Iris pigment epithelial cell (primary cell): ENCODE results near the gene CACFD1.

Source experiments
- DNase-seq: peaks from one replicate; pipeline ENCODE4 v3.0.0-alpha.2; 2011; ENCODE audit warnings: low read depth

The CACFD1 gene

GRCh38 chr9:133459476-133460404 lies at the start of gene CACFD1:
CACFD1 (plus strand) TSS chr9:133459978; CDS start chr9:133460067, 89 bp downstream.
- DNase-seq = peak; percentile 92

GRCh38 chr9:133415170-133415569 lies 44.6 kb upstream of the CACFD1 start:
- DNase-seq = no peak

- peak; percentile 87 for DNase-seq
Observed at GRCh38 chr9:133417541-133418461, 42.0 kb upstream of the CACFD1 start, which contains the start of gene REXO4. REXO4 (minus strand) TSS chr9:133418010; CDS start chr9:133417844, 166 bp downstream.

GRCh38 chr9:133419005-133419404 lies 40.8 kb upstream of the CACFD1 start:
- DNase-seq = no peak

DNA sequence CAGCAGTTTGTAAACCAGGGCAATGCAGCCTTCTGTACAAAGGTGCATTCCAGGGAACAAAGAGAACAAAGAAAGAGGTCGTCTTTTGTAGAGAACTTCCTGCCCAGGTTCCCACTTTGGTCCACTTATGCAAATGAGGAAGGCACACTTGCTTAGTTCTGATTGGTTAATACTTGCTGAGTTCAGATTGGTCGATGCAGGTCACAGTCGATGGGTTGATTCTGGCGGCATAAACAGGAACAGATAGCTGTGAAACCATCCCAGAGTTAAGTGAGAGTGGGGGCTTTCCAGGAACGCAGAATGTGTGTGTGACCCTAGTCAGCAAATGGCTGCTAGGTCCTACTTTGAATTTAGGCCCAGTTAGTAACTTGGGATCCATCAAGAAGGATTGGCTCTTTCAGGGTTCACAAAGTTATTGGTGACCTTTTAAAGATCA lies 39.4 kb upstream of the CACFD1 start:
- no peak for DNase-seq

GRCh38 chr9:133421615-133422542 lies 37.9 kb upstream of the CACFD1 start, which contains the start of gene ADAMTS13:
ADAMTS13 (plus strand) TSS chr9:133422367; CDS start chr9:133422444, 77 bp downstream.
- DNase-seq = peak; percentile 11

GRCh38 chr9:133423216-133423615 lies 36.6 kb upstream of the CACFD1 start:
- DNase-seq = peak; percentile 69

DNA sequence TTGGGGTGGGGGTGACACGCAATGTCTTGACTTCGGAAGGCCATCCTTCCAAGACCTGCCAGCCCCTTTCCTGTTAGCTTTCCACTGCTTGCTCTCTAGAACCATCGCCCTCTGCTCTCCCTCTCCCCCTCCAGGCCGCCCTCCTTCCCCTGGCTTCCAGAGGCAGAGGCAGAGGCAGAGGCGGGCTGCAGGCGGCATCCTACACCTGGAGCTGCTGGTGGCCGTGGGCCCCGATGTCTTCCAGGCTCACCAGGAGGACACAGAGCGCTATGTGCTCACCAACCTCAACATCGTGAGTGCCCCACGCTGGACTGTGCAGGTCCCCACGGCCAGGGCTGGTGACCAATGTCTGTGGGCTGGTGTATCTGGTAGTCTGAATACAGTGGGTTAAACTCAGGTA lies 35.6 kb upstream of the CACFD1 start:
- DNase-seq = no peak

DNA sequence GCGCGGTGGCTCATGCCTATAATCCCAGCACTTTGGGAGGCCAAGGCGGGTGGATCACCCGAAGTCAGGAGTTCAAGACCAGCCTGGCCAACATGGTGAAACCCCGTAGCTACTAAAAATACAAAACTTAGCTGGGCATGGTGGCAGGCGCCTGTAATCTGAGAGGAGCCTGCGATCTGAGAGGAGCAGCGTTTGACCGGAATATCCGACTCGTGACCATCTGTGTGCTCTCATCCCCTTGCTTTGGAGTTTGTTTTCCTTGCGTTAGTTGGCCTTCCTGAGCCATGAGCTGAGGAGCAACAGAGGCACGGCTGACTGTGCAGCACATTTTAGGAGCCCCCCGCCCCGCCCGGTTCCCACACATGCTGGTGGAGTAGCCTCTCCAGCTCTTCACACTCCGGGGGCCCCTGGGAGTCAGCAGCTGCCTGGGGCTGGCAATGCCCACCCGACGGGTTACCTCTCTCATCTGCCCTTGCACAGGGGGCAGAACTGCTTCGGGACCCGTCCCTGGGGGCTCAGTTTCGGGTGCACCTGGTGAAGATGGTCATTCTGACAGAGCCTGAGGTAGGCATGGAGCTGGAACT lies 34.6 kb upstream of the CACFD1 start:
- DNase-seq = no peak

- no peak for DNase-seq
Observed at GRCh38 chr9:133426011-133426410, 33.8 kb upstream of the CACFD1 start.

GRCh38 chr9:133427658-133428348 lies 32.0 kb upstream of the CACFD1 start:
- no peak for DNase-seq

DNA sequence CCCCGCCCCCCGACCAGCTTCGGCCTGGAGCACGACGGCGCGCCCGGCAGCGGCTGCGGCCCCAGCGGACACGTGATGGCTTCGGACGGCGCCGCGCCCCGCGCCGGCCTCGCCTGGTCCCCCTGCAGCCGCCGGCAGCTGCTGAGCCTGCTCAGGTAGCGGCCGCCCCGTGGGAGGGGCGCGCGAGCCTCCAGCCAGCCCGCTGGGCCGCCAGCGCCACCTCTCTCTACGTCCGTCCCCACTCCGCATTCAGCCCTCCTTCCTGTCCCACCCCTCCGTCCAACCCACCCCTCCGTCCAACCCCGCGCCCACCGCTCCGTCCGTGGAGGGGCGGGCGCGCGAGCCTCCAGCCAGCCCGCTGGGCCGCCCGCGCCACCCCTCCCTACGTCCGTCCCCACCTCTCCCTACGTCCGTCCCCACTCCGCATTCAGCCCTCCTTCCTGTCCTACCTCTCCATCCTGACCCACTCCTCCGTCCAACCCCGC lies 31.1 kb upstream of the CACFD1 start:
- no peak for DNase-seq

- no peak for DNase-seq
Observed at GRCh38 chr9:133429214-133429613, 30.6 kb upstream of the CACFD1 start.

GRCh38 chr9:133429641-133430161 lies 30.1 kb upstream of the CACFD1 start:
- no peak for DNase-seq

DNA sequence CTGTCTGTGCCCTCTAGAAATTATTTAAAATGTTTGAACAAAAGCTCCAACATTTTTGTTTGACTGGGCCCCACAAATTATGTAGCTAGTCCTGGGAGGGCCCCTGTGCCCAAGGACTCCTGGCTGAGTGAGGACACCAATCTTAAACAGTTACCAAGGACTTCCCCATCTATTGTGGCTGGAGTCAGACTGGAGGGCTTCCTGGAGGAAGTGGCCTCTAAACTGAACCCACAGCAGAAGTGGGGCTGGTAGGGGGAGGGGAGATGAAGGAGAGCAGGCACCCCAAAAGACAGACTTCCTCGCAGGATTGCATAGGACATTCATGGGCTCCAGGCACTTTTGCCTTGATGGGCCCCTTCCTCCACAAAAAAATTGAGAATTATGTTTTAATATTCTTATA lies 29.5 kb upstream of the CACFD1 start:
- no peak for DNase-seq

- DNase-seq = no peak
Observed at GRCh38 chr9:133433351-133433843, 26.4 kb upstream of the CACFD1 start.

DNA sequence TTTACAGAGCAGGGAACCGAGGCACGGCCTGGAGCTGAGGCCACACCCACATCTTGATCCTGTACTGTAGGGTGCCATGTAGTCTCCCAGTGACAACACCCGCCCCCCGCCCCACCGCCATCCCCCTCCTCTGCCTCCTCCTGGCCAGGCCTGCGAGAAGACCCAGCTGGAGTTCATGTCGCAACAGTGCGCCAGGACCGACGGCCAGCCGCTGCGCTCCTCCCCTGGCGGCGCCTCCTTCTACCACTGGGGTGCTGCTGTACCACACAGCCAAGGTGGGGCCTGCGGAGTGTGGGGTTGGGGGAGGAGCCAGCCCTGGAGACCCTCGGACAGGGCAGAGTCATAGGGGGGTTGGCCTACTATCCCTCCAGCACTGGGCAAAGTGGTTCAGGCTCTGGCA lies 23.1 kb upstream of the CACFD1 start:
- no peak for DNase-seq

GRCh38 chr9:133437753-133438531 lies 21.8 kb upstream of the CACFD1 start:
- DNase-seq = no peak

DNA sequence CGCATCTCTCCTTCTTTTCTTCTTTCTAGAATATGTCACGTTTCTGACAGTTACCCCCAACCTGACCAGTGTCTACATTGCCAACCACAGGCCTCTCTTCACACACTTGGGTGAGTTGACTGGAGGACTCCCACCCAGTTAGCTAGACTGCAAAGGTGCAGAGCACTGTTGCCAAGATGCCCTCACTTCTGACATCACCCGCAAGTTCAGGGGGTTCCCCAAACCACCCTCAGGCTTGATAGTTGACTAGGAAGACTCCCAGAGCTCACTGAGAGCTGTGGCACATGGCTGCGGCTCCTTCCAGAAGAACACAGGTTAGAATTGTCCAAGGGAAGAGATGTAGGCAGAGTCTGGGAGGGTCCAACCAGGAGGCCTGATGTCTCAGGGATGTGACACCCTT lies 20.4 kb upstream of the CACFD1 start:
- no peak for DNase-seq
